HFF-Myc (cell line): Measurements from ENCODE around the gene DNAAF3.

Experiments used
- DNase-seq: peaks from one replicate; pipeline ENCODE4 v3.0.0-alpha.2; 2011; ENCODE audit warnings: low read depth; ENCODE audit errors: extremely low read depth
- H3K4me3 ChIP-seq: replicated peaks from 2 replicates; pipeline ENCODE4 v1.5.1; 2011; ENCODE audit warnings: low read depth, mild to moderate bottlenecking, control low read depth, low read length
- TF ChIP-seq, protein P1 (sequence below): IDR thresholded peaks from 2 replicates; pipeline ENCODE4 v1.5.1; 2012; ENCODE audit warnings: mild to moderate bottlenecking, low read depth, low read length, control low read depth; ENCODE audit errors: missing control alignments

Gene DNAAF3

GRCh38 chr19:55131421-55131820, 35.0 kb downstream of the DNAAF3 start:
- TF ChIP-seq, protein P1, sequence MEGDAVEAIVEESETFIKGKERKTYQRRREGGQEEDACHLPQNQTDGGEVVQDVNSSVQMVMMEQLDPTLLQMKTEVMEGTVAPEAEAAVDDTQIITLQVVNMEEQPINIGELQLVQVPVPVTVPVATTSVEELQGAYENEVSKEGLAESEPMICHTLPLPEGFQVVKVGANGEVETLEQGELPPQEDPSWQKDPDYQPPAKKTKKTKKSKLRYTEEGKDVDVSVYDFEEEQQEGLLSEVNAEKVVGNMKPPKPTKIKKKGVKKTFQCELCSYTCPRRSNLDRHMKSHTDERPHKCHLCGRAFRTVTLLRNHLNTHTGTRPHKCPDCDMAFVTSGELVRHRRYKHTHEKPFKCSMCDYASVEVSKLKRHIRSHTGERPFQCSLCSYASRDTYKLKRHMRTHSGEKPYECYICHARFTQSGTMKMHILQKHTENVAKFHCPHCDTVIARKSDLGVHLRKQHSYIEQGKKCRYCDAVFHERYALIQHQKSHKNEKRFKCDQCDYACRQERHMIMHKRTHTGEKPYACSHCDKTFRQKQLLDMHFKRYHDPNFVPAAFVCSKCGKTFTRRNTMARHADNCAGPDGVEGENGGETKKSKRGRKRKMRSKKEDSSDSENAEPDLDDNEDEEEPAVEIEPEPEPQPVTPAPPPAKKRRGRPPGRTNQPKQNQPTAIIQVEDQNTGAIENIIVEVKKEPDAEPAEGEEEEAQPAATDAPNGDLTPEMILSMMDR = no peak
- H3K4me3 ChIP-seq = no peak overlapping the region
- DNase-seq = no peak

DNA sequence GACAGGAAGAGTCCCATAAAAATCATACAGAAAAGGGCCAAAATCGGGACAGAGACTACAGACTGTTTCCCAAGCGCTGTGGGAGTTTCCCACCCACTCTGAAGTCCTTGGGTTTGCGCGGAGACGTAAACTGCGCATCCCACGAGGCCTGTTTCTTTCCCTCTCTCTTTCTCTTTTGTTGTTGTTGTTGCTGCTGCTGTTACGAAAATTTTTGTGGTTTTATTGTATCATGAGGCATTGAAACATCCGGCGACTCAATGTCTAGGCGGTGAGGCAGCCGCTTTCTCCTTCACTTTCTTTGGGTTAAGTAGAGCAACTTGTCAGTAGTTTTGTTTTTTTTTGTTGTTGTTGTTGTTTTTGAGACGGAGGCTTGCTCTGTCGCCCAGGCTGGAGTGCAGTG, 47.4 kb downstream of the DNAAF3 start:
- TF ChIP-seq, protein P1 = no peak

DNA sequence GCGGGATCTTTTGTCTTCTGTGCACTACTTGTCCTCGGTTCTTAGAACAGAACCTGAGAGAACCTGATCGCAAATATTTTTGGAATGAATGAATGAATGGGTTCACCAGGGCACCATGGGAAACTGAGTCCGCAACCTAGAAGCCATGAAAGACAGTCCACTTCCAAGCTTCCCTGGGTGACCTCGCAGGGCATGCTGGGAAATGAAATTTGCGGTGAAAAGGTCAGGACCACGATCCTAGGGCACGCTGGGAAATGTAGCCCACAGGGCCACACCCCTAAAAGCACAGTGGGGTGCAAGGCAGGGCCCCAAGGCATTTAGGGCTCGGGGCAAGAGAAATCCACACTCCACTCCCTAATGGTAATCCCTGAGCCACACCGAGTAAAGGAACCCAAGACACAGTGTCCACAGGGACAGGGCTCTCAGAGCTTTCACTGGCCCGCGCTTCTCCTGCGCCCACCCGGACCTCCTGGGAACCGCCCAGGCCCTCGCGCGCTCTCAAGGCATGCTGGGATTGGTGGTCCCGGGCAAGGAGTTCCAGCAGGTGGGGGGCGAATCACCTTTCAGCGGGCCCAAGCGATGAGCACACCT, 47.9 kb downstream of the DNAAF3 start:
- TF ChIP-seq, protein P1 = no peak
- no peak for DNase-seq
- peak overlapping the region; percentile 55 for H3K4me3 ChIP-seq

More for the DNA sequence above, 47.4 kb downstream of the DNAAF3 start:
- no peak overlapping the region for H3K4me3 ChIP-seq
- no peak for DNase-seq

- TF ChIP-seq, protein P1 = no peak
- H3K4me3 ChIP-seq = peak overlapping the region; percentile 55
- DNase-seq = peak; percentile 95
Observed at GRCh38 chr19:55117663-55118391, 48.6 kb downstream of the DNAAF3 start.

- H3K4me3 ChIP-seq = peak within 1 kb of the TSS; percentile 96
- TF ChIP-seq, protein P1 = no peak
- DNase-seq = no peak
Observed at GRCh38 chr19:55116859-55117662, 49.4 kb downstream of the DNAAF3 start, which contains the start of gene PPP1R12C. Gene PPP1R12C, minus strand, starts transcription at chr19:55117637. Its CDS starts 94 bp downstream, at chr19:55117543.

GRCh38 chr19:55116232-55116858, 50.1 kb downstream of the DNAAF3 start:
- DNase-seq = no peak
- TF ChIP-seq, protein P1 = no peak
- peak overlapping the region; percentile 96 for H3K4me3 ChIP-seq
